Calu3 (cell line): ENCODE results near the gene IQSEC2. TPM values are rescaled to one million over a fixed set of nuclear protein-coding genes. Genes with fewer than 3 reads are reported as not detected.

Experiments
- BruUV-seq: library from RNA; stranded (reverse); fragments of 400-500 nt; replicated peaks from 2 replicates; lab custom pipeline; 2021; lab: Mats Ljungman, UMichigan
- CTCF ChIA-PET: fragments of 300-600 bp; sonication (Branson Sonifier 250); formaldehyde crosslinking; loops from one replicate; lab custom pipeline; 2022; ENCODE audit warnings: antibody characterized with exemption; lab: Charles Lee
- DNase-seq: peaks from one replicate; pipeline ENCODE4 v3.0.0; 2022
- H3K27ac Mint-ChIP-seq: one replicate; pipeline ENCODE4 v1.8.0; 2022; ENCODE audit warnings: mixed read lengths; ENCODE audit not compliant: unreplicated experiment
- H3K27me3 Mint-ChIP-seq: one replicate; pipeline ENCODE4 v1.8.0; 2022; ENCODE audit warnings: mixed read lengths; ENCODE audit not compliant: unreplicated experiment
- H3K36me3 Mint-ChIP-seq: one replicate; pipeline ENCODE4 v1.8.0; 2022; ENCODE audit warnings: mild to moderate bottlenecking, moderate library complexity, mixed read lengths; ENCODE audit not compliant: insufficient read depth, unreplicated experiment
- H3K4me1 Mint-ChIP-seq: one replicate; pipeline ENCODE4 v1.8.0; 2022; ENCODE audit warnings: mild to moderate bottlenecking, low read depth, mixed read lengths; ENCODE audit not compliant: unreplicated experiment
- H3K4me3 Mint-ChIP-seq: one replicate; pipeline ENCODE4 v1.8.0; 2022; ENCODE audit warnings: mild to moderate bottlenecking, low read depth, moderate library complexity, mixed read lengths; ENCODE audit not compliant: unreplicated experiment
- H3K9me3 Mint-ChIP-seq: one replicate; pipeline ENCODE4 v1.8.0; 2022; ENCODE audit warnings: low read depth, mixed read lengths; ENCODE audit not compliant: unreplicated experiment
- intact Hi-C: fragments of 100-400 bp; cut with micrococcal nuclease; formaldehyde crosslinking; loops from one replicate; pipeline ENCODE4 v1.10.0; 2022; ENCODE audit not compliant: unreplicated experiment
- total RNA-seq: library from RNA; stranded (reverse); gene quantifications from 2 replicates; pipeline ENCODE4 v1.2.3, GENCODE V29; 2022
- TF ChIP-seq, protein P1 (sequence below): fragments of 200-600 bp; IDR thresholded peaks from one replicate; pipeline ENCODE4 v1.8.0; 2022; ENCODE audit warnings: antibody characterized with exemption; ENCODE audit not compliant: unreplicated experiment

IQSEC2 gene
- total RNA-seq, 1 experiment from 2014 or later: 14.1 TPM

DNA sequence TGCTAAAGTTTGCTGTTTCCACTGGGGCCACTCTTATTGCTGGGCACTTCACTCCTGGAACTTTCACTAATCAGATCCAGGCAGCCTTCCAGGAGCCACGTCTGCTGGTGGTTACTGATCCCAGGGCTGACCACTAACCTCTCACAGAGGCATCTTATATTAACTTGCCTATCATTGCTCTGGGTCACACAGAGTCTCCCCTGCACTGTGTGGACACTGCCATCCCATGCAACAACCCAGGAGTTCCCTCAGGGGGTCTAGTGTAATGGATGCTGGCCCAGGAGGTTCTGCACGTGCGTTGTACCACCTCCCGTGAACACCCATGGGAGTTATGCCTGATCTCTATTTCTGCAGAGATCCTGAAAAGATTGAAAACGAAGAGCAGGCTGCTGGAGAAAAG, 41.8 kb upstream of the IQSEC2 start:
- intact Hi-C loops: no loop called here
- BruUV-seq: no TSS peak
- CTCF ChIA-PET: interaction anchor here (0.6 kb wide), 1 partner anchor 9 kb away, joined by 4 read pairs; no protein-coding TSS in a partner anchor

DNA sequence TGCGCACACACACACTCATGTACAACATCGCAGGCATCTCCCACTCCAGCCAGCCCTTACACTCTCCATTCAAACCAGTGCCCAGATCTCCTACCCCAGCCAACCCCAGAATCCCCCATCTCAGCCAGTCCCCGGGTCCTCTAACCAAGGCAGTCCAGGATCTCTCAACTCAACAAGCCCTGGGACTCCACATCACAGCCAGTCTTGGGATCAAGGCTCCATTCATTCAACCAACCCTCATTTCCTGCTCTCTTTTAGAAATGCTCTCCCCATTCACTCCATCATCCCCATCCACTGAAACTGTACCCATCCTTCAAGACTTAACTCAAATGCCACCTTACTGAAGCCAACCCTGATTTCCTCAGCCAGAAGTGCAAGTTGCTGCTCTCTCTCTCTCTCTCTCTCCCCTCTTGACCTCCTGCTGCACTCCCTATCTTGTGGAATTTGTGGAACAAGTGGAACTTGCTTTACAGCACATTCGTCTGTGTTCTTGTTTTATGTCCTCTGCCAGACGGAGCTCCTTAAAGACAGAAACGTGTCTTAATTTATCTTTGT, 40.6 kb upstream of the IQSEC2 start:
- CTCF ChIA-PET: no interaction called here
- Mint-ChIP-seq H3K27ac (no peak overlapping the region), H3K27me3 (peaks cover 97% of the 10 kb centered on the region), H3K9me3 (no peaks in the 10 kb centered on the region), H3K36me3 (peaks cover 14% of the 10 kb centered on the region), H3K4me3 (peak overlapping the region; percentile 58), H3K4me1 (peaks cover 10% of the 10 kb centered on the region)
- no TSS peak for BruUV-seq
- intact Hi-C loops: no loop called here
- TF ChIP-seq, protein P1, sequence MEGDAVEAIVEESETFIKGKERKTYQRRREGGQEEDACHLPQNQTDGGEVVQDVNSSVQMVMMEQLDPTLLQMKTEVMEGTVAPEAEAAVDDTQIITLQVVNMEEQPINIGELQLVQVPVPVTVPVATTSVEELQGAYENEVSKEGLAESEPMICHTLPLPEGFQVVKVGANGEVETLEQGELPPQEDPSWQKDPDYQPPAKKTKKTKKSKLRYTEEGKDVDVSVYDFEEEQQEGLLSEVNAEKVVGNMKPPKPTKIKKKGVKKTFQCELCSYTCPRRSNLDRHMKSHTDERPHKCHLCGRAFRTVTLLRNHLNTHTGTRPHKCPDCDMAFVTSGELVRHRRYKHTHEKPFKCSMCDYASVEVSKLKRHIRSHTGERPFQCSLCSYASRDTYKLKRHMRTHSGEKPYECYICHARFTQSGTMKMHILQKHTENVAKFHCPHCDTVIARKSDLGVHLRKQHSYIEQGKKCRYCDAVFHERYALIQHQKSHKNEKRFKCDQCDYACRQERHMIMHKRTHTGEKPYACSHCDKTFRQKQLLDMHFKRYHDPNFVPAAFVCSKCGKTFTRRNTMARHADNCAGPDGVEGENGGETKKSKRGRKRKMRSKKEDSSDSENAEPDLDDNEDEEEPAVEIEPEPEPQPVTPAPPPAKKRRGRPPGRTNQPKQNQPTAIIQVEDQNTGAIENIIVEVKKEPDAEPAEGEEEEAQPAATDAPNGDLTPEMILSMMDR: no peak
- DNase-seq: no peak

More for the DNA sequence above, 41.8 kb upstream of the IQSEC2 start:
- H3K36me3 Mint-ChIP-seq: peaks cover 14% of the 10 kb centered on the region
- H3K4me3 Mint-ChIP-seq: no peak overlapping the region
- peaks cover 97% of the 10 kb centered on the region for H3K27me3 Mint-ChIP-seq
- DNase-seq: no peak
- H3K4me1 Mint-ChIP-seq: peaks cover 10% of the 10 kb centered on the region
- no peaks in the 10 kb centered on the region for H3K9me3 Mint-ChIP-seq
- no peak overlapping the region for H3K27ac Mint-ChIP-seq
- TF ChIP-seq, protein P1: no peak

DNA sequence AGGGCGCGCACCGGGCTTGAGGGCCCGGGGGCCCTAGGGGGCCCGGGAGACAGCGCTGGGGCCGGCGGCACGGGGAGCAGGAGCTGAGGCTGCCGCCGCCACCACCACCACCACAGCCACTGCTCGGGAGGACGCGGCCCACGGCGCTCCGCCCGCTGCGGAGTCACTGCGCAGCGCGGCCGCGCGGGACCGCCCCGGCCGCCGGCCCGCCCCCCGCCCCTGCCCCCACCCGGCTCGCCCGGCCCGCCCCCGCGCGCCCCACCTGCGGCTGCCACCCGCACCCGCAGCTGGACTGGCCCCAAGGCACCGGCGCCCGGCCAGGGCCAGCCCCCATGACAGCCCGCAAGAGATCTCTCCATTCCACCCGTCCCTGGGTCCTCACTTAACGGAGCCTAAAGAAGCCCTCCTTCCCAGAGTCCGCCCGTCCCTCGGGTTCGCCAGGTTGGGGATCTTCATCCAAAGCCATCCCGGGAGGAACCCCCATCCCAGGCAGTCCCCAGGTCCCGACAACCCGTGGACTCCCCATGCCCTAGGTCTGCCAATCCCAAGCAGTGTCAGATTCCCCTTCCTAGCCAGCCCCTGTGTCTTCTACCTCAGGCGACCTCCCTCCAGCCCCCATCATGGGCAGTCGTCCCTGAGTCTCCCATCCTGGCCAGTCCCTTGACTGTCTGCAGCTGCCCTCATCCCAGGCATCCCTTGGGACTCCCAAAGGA, 40.0 kb upstream of the IQSEC2 start:
- DNase-seq: no peak
- no peaks in the 10 kb centered on the region for H3K9me3 Mint-ChIP-seq
- CTCF ChIA-PET: no interaction called here
- intact Hi-C loops: no loop called here
- peak overlapping the region; percentile 58 for H3K4me3 Mint-ChIP-seq
- peaks cover 92% of the 10 kb centered on the region for H3K27me3 Mint-ChIP-seq
- no TSS peak for BruUV-seq
- H3K4me1 Mint-ChIP-seq: peaks cover 10% of the 10 kb centered on the region
- TF ChIP-seq, protein P1: no peak
- no peak overlapping the region for H3K27ac Mint-ChIP-seq
- peaks cover 14% of the 10 kb centered on the region for H3K36me3 Mint-ChIP-seq

DNA sequence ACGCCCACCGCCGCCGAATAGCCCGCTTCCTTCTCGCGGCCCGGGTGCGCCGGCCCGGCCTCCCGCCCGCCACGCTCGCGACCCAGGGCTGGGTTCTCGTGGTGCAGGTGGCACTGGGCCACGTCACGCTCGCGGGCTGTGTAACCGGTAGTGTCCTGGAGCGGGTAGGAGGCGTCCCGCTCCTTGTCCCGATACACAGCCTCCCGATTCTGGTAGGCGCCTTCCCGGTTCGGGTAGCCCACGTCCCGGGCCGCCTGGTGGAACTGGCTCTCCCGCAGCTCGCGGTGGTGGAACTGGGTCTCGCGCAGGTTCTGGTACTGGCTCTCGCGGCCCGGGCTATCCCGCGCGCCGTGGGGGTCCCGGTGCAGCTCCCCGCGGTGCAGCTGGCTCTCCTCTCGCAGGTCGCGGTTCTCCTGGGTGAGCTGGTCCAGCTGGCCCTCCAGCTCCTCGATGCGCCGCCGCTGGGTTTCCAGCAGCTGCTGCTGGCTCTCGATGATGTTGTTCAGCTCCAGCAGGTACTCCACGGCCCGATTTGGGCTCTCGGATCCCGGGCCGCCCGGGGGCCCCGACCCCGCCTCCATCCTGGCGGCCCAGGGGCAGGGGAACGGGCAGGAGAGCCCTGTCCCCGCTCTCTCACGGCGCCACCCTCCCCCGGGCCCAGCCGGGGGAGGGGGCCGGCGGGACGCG, 39.3 kb upstream of the IQSEC2 start:
- CTCF ChIA-PET: interaction anchor here (0.6 to 1.2 kb wide), 2 partner anchors 137 to 142 kb away, joined by 3 to 4 read pairs; no protein-coding TSS in a partner anchor
- Mint-ChIP-seq H3K4me1 (peaks cover 10% of the 10 kb centered on the region), H3K9me3 (no peaks in the 10 kb centered on the region), H3K27me3 (peaks cover 92% of the 10 kb centered on the region), H3K36me3 (peaks cover 14% of the 10 kb centered on the region), H3K27ac (no peak overlapping the region), H3K4me3 (peak overlapping the region; percentile 58)
- intact Hi-C loops: no loop called here
- BruUV-seq: no TSS peak
- DNase-seq: no peak
- TF ChIP-seq, protein P1: no peak
